Kidney epithelial cell (primary cell): ENCODE data around the gene SUMF1. TPM values are rescaled to one million over a fixed set of nuclear protein-coding genes. Genes with fewer than 3 reads are reported as not detected.
"Not testable (repeated sequence)": the region's sequence is repeated elsewhere in the genome, so short reads cannot be mapped to it uniquely, and the experiment has no call there.

ENCODE experiments used
- DNase-seq: peaks from one replicate; pipeline ENCODE4 v3.0.0-alpha.2; 2010; ENCODE audit warnings: low read depth
- H3K27me3 ChIP-seq: 2 replicates; pipeline ENCODE4 v1.6.0; 2011; ENCODE audit warnings: low read length; ENCODE audit not compliant: control insufficient read depth, insufficient read depth
- H3K36me3 ChIP-seq: 2 replicates; pipeline ENCODE4 v1.5.1; 2011; ENCODE audit warnings: low read length; ENCODE audit not compliant: control insufficient read depth, insufficient read depth
- H3K4me3 ChIP-seq: 2 replicates; pipeline ENCODE4 v1.5.1; 2011; ENCODE audit warnings: low read depth, mild to moderate bottlenecking, control low read depth, low read length
- total RNA-seq: library from RNA; depleted of rRNA; stranded (reverse); fragments of >200 nt; gene quantifications from 2 replicates; pipeline ENCODE4 v1.2.3, GENCODE V29; 2015
- TF ChIP-seq, protein P1 (sequence below): IDR thresholded peaks from 2 replicates; pipeline ENCODE4 v1.5.1; 2011; ENCODE audit warnings: mild to moderate bottlenecking, moderate library complexity, low read length, control low read depth, inconsistent platforms; ENCODE audit not compliant: insufficient read depth, poor library complexity, severe bottlenecking

SUMF1 gene
- total RNA-seq, 1 donor from 2014 or later, result 48.0 TPM

DNA sequence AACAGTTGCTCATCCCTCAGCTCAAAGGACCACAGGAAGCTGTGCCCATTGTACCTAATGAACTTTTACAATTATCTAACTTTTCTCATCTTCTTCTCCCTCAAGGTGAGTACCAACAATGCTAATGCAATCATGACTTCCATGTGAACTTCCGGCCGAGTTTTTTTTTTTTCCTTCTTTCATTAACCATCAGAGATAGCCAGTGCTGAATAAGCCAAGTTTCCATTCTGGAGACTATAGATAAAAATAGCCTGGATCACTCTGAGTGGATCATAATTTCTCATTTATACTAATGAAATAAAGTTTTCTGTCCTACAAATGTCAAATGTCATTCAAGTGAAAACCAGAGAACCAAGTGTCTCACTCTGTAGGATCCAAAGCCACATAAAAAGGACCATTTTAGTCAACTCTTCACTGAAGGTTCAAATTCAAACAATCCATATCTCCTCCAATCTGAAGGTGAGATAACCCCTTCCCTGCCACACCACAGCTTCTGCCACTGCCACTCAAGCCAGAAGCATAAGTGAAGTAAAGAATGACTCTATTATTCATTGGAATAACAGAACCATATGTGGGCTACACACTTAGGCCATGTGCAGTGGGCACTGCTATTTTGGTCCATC, 5.5 kb downstream of the SUMF1 start:
- Histone ChIP-seq H3K27me3 (no peaks in the 10 kb centered on the region), H3K4me3 (no peak overlapping the region), H3K36me3 (no peaks in the 10 kb centered on the region)
- DNase-seq, result no peak
- TF ChIP-seq, protein P1, sequence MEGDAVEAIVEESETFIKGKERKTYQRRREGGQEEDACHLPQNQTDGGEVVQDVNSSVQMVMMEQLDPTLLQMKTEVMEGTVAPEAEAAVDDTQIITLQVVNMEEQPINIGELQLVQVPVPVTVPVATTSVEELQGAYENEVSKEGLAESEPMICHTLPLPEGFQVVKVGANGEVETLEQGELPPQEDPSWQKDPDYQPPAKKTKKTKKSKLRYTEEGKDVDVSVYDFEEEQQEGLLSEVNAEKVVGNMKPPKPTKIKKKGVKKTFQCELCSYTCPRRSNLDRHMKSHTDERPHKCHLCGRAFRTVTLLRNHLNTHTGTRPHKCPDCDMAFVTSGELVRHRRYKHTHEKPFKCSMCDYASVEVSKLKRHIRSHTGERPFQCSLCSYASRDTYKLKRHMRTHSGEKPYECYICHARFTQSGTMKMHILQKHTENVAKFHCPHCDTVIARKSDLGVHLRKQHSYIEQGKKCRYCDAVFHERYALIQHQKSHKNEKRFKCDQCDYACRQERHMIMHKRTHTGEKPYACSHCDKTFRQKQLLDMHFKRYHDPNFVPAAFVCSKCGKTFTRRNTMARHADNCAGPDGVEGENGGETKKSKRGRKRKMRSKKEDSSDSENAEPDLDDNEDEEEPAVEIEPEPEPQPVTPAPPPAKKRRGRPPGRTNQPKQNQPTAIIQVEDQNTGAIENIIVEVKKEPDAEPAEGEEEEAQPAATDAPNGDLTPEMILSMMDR, result no peak

- DNase-seq, result no peak
- TF ChIP-seq, protein P1, result no peak
- no peaks in the 10 kb centered on the region for H3K27me3 ChIP-seq
- H3K36me3 ChIP-seq, result no peaks in the 10 kb centered on the region
- no peak overlapping the region for H3K4me3 ChIP-seq
Observed at GRCh38 chr3:4460334-4460733, 6.7 kb downstream of the SUMF1 start.

- DNase-seq, result no peak
- H3K27me3 ChIP-seq, result no peaks in the 10 kb centered on the region
- TF ChIP-seq, protein P1, result no peak
- no peaks in the 10 kb centered on the region for H3K36me3 ChIP-seq
- no peak overlapping the region for H3K4me3 ChIP-seq
Observed at GRCh38 chr3:4458961-4459360, 8.1 kb downstream of the SUMF1 start.

GRCh38 chr3:4456780-4457179, 10.3 kb downstream of the SUMF1 start:
- not testable (repeated sequence) for H3K36me3 ChIP-seq, H3K27me3 ChIP-seq, DNase-seq, H3K4me3 ChIP-seq

GRCh38 chr3:4454142-4454541, 12.9 kb downstream of the SUMF1 start:
- H3K4me3 ChIP-seq, result no peak overlapping the region
- TF ChIP-seq, protein P1, result no peak
- DNase-seq, result no peak

GRCh38 chr3:4449043-4449805, 17.8 kb downstream of the SUMF1 start:
- DNase-seq, result no peak
- Histone ChIP-seq H3K27me3 (no peaks in the 10 kb centered on the region), H3K36me3 (no peaks in the 10 kb centered on the region), H3K4me3 (no peak overlapping the region)
- TF ChIP-seq, protein P1, result no peak

More at GRCh38 chr3:4454142-4454541, 12.9 kb downstream of the SUMF1 start:
- H3K27me3 ChIP-seq, result no peaks in the 10 kb centered on the region
- no peaks in the 10 kb centered on the region for H3K36me3 ChIP-seq
